D721Med (cell line): ENCODE data around the gene STT3B.

Source experiments
- DNase-seq: peaks from one replicate; pipeline ENCODE4 v3.0.0; 2011; ENCODE audit warnings: low spot score; ENCODE audit not compliant: insufficient read length
- FAIRE-seq: peaks from 2 replicates; lab custom pipeline; 2011; peaks lifted over from hg19 to GRCh38; lab: Jason Lieb, UNC
- CTCF ChIP-seq: IDR thresholded peaks from 2 replicates; pipeline ENCODE4 v1.5.1; 2012; ENCODE audit warnings: mild to moderate bottlenecking, control low read depth; ENCODE audit not compliant: insufficient read depth; ENCODE audit errors: missing control alignments

STT3B gene

GRCh38 chr3:31636694-31637442 lies 104.1 kb downstream of the STT3B start:
- DNase-seq, result no peak
- no peak for TF ChIP-seq CTCF

DNA sequence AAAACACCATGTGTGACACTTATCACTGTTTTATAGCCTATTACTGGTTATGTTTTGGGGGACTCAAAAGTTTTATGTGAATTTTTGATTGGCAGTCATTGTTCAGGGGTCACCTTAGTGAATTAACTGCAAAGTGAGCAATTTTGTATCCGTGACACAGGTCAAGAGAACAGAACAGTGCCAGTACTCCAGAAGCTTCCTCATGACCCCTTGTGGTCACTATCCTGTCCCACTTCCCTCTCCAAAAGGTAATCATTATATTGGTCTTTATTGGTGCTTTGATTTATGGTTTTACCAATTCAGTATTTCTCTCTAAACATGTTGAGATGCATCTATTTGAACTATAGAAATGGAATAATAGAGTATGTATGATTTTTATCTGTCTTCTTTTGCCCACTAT lies 107.1 kb downstream of the STT3B start:
- no peak for DNase-seq
- FAIRE-seq, result no peak

More at GRCh38 chr3:31636694-31637442, 104.1 kb downstream of the STT3B start:
- no peak for FAIRE-seq

GRCh38 chr3:31645256-31645655 lies 112.5 kb downstream of the STT3B start:
- FAIRE-seq, result no peak
- no peak for TF ChIP-seq CTCF
- DNase-seq, result no peak

More for the DNA sequence above, 107.1 kb downstream of the STT3B start:
- no peak for TF ChIP-seq CTCF

DNA sequence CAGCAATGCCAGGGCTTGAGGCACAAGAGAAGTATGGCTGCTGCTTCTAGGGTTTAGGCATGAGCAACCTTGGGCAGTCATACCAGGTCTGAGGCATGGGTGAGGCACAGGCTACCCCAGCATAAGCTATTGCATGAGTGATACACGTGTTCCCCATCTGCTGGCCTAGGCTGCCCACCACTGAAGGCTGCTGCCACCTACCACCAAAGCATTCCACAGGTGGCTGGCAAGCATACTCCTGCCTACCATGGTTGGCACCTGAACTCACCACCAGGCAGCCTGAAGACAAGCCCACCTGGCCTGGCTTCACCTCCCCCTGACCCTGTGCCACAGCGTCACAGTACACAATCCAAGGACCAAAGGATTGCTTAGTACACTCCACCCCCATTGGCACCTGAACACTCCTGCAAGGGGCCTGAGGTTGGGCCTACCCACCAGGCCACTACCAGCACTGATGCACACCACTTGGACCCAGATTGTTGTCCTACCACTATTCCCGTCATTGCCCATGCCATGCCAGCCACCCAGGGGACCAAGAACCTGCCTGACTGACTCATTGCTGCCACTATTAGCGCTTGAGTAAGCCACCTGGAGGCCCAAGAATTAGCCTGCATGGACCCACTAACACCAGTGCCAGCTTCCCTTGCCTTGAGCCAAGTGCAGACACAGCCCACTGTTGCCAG lies 115.7 kb downstream of the STT3B start:
- no peak for TF ChIP-seq CTCF
- no peak for FAIRE-seq
- no peak for DNase-seq

DNA sequence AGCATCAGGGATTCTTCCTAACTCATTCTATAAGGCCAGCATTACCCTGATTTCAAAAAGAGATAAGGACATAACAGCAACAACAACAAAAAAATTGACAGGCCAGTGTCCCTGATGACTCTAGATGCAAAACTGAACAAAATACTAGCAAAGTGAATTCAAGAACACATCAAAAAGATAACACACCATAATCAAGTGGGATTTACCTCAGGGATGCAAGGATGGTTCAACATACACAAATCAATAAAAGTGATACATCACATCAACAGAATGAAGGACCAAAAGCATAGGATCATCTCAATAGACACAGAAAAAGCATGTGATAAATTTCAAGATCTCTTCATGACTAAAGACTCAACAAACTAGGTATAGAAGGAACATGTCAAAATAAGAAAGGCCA lies 119.6 kb downstream of the STT3B start:
- DNase-seq (no peak), FAIRE-seq (no peak)
- no peak for TF ChIP-seq CTCF

DNA sequence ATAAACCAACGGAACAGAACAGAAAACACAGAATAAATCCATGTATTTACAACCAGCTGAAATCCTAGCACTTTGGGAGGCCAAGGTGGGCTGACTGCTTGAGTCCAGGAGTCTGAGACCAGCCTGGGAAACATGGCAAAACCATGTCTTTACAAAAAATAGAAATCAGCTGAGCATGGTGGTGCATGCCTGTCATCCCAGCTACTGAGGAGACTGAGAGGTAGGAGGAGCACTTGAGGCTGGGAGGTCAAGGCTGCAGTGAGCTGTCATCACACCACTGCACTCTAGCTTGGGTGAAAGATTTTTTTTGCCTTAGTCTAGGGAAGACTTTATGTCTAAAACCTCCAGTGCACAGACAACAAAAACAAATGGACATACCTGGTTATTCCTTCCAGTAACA lies 120.7 kb downstream of the STT3B start:
- no peak for DNase-seq
- no peak for FAIRE-seq
- TF ChIP-seq CTCF, result no peak

DNA sequence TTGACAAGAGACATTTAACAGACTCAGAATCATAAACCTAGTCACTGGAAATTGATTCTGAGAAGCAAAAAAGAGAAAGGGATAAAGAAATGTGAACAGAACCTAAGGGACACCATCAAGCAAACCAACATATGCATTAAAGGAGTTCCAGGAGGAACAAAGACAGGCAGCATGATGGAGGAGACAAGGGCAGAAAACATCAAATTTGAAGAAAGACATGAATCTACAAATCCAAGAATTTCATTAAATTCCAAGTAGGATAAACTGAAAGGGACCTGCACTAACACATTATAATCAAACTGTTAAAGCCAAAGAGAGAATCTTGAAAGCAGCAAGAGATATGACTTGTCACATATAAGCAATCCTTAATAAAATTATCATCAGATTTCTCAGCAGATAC lies 122.3 kb downstream of the STT3B start:
- no peak for TF ChIP-seq CTCF
- DNase-seq (no peak), FAIRE-seq (no peak)
